NCI-H460 (cell line): ENCODE results near the gene ZNF234. TPM values are rescaled to one million over a fixed set of nuclear protein-coding genes. Genes with fewer than 3 reads are reported as not detected.
"Not testable (repeated sequence)": the region's sequence is repeated elsewhere in the genome, so short reads cannot be mapped to it uniquely, and the experiment has no call there.

Experiments
- DNase-seq: peaks from one replicate; pipeline ENCODE4 v3.0.0-alpha.2; 2016; ENCODE audit warnings: low read depth; ENCODE audit errors: extremely low read depth
- polyA plus RNA-seq: library from polyadenylated mRNA; depleted of rRNA; stranded (reverse); fragments of >200 nt; gene quantifications from 2 replicates; pipeline ENCODE4 v1.2.3, GENCODE V29; 2014; cell fraction: nucleus; rRNA removed
- total RNA-seq: library from RNA; depleted of rRNA; stranded (reverse); fragments of >200 nt; shearing (Covaris generic); gene quantifications from 2 replicates; pipeline ENCODE4 v1.2.3, GENCODE V29; 2014; rRNA removed

The ZNF234 gene
- 8.5 and 8.6 TPM in 2 replicates for total RNA-seq
- 8.7 and 12.6 TPM in 2 replicates for polyA plus RNA-seq

- DNase-seq, result peak; percentile 40
These were observed at the start of gene ZNF234 for GRCh38 chr19:44141191-44142058. TSS of gene ZNF234 (plus strand) at chr19:44141554. CDS start at chr19:44144633, 3,079 bp downstream.

- DNase-seq, result no peak
These were observed 49.2 kb upstream of the ZNF234 start for GRCh38 chr19:44092108-44092507.

GRCh38 chr19:44093931-44094765 lies 47.2 kb upstream of the ZNF234 start, which contains the start of gene ZNF224:
TSS of gene ZNF224 (plus strand) at chr19:44094361. CDS start at chr19:44097874, 3,513 bp downstream.
- DNase-seq, result peak; percentile 84

DNA sequence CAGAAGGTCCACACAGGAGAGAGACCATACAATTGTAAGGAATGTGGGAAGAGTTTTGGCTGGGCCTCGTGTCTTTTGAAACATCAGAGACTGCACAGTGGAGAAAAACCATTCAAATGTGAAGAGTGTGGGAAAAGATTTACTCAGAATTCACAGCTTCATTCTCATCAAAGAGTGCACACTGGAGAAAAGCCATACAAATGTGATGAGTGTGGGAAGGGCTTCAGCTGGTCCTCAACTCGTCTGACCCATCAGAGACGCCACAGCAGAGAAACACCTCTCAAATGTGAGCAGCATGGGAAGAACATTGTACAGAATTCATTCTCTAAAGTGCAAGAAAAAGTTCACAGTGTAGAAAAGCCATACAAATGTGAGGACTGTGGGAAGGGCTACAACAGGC lies 33.6 kb upstream of the ZNF234 start:
- DNase-seq, result no peak

DNA sequence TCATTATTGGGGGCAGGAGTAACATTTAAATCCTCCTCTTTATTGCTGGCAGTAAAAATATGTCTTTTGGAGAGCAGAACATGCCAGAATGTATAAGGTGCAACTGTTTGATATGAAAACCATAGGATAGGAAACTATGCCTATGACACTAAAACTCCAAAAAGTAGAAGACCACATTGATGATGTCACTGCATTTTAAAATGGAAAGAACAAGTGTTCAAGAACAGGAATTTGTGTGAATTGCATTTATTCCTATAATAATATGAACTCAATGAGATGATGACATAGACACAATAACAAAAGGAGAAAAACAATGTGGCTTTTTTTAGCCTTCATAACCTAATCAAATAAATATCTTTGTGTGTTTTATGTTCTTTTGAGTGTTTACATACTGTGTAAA lies 31.9 kb upstream of the ZNF234 start:
- no peak for DNase-seq

- DNase-seq, result no peak
These were observed 29.4 kb upstream of the ZNF234 start for GRCh38 chr19:44111910-44112463.

DNA sequence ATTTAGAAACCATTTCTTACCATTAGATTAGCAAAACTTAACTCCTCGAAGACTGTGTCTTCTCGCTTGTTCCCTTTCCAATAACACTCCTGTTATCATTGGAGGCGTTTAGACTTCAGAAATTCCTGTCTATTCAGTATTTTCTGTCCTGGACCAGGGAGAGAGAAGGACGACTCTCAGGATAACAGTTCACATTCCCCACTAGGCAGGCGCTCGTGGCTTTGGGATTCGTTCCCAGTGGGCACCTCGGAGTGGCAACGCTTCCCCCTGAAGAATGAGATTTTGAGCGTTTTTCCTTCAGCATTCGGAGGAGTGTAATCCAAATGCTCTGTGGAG lies 28.6 kb upstream of the ZNF234 start:
- DNase-seq, result no peak

GRCh38 chr19:44113138-44113783 lies 28.1 kb upstream of the ZNF234 start, which contains the start of gene ZNF225:
TSS of gene ZNF225 (plus strand) at chr19:44113399. CDS start at chr19:44115828, 2,429 bp downstream.
- DNase-seq, result peak; percentile 94

DNA sequence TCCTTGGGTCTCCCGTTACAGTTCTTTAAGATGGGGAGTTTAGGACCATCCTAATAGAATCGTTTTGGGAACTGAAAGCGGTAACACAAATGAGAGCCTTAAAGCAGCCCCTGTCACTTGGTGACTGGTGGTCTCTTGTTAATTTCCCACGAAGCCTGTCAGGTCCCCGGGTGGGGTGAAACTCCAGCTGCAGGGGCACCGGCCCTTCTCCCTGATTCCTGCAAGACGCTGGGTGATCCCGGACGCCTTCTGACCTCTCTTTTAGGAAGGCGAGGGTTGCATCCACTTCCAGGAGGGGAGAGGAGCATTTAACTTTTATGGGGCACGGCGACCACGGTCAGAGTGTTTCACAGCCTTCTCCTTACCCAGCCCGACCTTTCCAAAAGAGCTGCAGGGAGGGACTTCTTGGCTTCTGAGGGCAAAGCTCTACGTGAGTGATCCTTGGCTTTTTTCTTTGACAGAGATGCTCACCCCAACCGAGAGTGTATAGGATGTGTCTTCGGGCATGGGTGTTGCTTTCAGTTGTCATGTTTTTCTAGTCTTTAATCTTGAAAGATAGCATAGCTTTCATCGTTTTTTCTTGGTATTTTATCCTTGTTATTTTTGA lies 27.5 kb upstream of the ZNF234 start:
- DNase-seq, result no peak

GRCh38 chr19:44121162-44121561 lies 20.2 kb upstream of the ZNF234 start:
- DNase-seq, result not testable (repeated sequence)

GRCh38 chr19:44131955-44132354 lies 9.4 kb upstream of the ZNF234 start:
- no peak for DNase-seq

DNA sequence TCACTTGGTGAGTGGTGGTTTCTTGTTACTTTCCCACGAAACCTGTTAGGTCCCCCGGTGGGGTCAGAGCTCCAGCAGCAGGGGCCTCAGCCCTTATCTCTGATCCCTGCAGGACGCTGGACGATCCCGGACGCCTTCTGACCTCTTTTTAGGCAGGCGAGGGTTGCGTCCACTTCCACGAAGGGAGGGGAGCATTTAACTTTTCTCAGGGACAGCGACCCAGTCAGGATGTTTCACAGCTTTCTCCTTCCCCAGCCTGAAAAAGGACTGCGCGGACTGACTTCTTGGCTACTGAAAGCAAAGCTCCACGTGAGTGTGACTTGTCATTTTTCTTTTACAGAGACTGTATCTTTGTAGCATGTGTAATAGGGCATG lies 692 bp downstream of the ZNF234 start:
- DNase-seq, result no peak

DNA sequence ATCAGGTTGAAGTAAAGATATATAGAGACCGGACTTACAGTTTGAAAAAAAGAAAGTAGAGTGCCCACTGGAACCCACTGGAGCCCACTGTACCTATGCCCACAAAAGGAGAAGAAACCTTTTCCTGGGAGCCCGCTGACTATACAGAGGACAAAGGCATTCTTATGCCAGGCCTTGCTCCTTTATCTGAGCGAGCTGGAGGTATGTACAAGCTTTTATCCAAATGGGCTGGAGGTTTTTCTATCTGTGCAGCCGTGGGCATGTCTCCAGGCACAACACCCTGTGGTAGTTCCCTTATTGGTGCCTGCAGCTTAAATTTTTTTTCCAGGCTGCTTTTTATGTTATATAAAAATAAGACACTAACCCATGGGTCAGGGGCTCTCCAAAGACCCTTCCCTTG lies 8.4 kb downstream of the ZNF234 start:
- no peak for DNase-seq

DNA sequence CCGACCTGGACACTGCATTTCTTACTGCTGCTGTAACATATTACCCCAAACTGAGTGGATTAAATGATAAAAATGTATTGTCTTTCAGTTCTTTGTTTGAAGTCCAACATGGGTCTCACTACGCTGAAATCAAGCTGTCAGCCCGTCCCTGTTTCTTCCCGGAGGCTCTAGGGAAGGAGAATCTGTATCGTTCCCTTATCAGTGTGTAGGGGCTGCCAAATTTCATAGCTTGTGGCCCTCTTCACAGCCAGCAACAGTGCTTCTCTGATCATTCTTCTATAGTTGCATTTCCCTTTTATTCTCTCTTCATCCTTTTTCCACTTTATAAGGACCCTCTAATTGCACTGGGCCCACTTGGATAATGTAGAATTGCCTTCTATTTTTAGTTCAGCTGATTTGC lies 10.1 kb downstream of the ZNF234 start:
- no peak for DNase-seq

DNA sequence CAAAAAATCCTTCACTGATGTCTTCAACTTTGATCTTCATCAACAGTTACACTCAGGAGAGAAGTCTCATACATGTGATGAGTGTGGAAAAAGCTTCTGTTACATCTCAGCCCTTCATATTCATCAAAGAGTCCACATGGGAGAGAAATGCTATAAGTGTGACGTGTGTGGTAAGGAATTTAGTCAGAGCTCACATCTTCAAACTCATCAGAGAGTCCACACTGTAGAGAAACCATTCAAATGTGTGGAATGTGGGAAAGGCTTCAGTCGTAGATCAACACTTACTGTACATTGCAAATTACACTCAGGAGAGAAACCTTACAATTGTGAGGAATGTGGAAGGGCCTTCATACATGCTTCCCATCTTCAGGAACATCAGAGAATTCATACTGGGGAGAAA lies 15.1 kb downstream of the ZNF234 start:
- DNase-seq, result no peak

- DNase-seq, result no peak
These were observed 22.4 kb downstream of the ZNF234 start for GRCh38 chr19:44163789-44164188.

DNA sequence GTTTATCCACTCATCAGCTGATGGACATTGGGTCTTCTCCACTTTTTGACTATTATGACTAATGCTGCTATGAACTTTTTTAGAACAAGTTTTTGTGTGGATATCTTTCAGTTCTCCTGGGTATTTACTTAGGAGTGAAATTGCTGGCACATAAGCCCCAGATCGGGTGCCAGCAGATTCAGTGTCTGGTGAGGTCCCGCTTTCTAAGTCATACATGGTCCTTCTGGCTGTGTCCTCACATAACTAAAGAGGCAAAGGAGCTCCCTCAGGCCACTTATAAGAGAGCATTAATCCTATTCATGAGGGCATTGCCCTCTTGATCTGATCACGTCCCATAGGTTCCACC lies 22.9 kb downstream of the ZNF234 start:
- DNase-seq, result no peak

- DNase-seq, result peak; percentile 92
These were observed 23.5 kb downstream of the ZNF234 start, which contains the start of gene ZNF226 for GRCh38 chr19:44164673-44165512. TSS of gene ZNF226 (plus strand) at chr19:44165100. CDS start at chr19:44170081, 4,981 bp downstream.

GRCh38 chr19:44170660-44171059 lies 29.3 kb downstream of the ZNF234 start:
- not testable (repeated sequence) for DNase-seq
